Activated T-cell treated with anti-CD3 and anti-CD28 coated beads, Interleukin-2, amount 50 U/mL, for 24 hours (primary cell): ENCODE data around the gene AEN.

ENCODE experiments used
- DNase-seq: peaks from one replicate; pipeline ENCODE4 v3.0.0-alpha.2; 2020
- H3K27ac Mint-ChIP-seq: 2 replicates; pipeline ENCODE4 v1.8.0; 2020; ENCODE audit warnings: mild to moderate bottlenecking, mixed read lengths
- H3K27me3 Mint-ChIP-seq: 2 replicates; pipeline ENCODE4 v1.8.0; 2020; ENCODE audit warnings: mixed read lengths
- H3K36me3 Mint-ChIP-seq: 2 replicates; pipeline ENCODE4 v1.8.0; 2020; ENCODE audit warnings: low read depth, mixed read lengths
- H3K4me1 Mint-ChIP-seq: 2 replicates; pipeline ENCODE4 v1.8.0; 2020; ENCODE audit warnings: low read depth, mixed read lengths
- H3K4me3 Mint-ChIP-seq: 2 replicates; pipeline ENCODE4 v1.8.0; 2020; ENCODE audit warnings: mild to moderate bottlenecking, moderate library complexity, mixed read lengths
- H3K9me3 Mint-ChIP-seq: 2 replicates; pipeline ENCODE4 v1.8.0; 2020; ENCODE audit warnings: mixed read lengths

Gene AEN

GRCh38 chr15:88657326-88658069 is 36.4 kb downstream of the AEN start:
- H3K4me1 Mint-ChIP-seq: peaks cover 78% of the 10 kb centered on the region
- no peaks in the 10 kb centered on the region for H3K9me3 Mint-ChIP-seq
- peaks cover 20% of the 10 kb centered on the region for H3K36me3 Mint-ChIP-seq
- peak overlapping the region; percentile 63 for H3K27ac Mint-ChIP-seq
- no peaks in the 10 kb centered on the region for H3K27me3 Mint-ChIP-seq
- H3K4me3 Mint-ChIP-seq: no peak overlapping the region
- no peak for DNase-seq

- no peaks in the 10 kb centered on the region for H3K9me3 Mint-ChIP-seq
- no peaks in the 10 kb centered on the region for H3K27me3 Mint-ChIP-seq
- H3K4me3 Mint-ChIP-seq: no peak overlapping the region
- H3K36me3 Mint-ChIP-seq: peaks cover 12% of the 10 kb centered on the region
- no peak for DNase-seq
- H3K27ac Mint-ChIP-seq: peak overlapping the region; percentile 63
- peaks cover 75% of the 10 kb centered on the region for H3K4me1 Mint-ChIP-seq
Measured at GRCh38 chr15:88658070-88658965, 37.2 kb downstream of the AEN start.

DNA sequence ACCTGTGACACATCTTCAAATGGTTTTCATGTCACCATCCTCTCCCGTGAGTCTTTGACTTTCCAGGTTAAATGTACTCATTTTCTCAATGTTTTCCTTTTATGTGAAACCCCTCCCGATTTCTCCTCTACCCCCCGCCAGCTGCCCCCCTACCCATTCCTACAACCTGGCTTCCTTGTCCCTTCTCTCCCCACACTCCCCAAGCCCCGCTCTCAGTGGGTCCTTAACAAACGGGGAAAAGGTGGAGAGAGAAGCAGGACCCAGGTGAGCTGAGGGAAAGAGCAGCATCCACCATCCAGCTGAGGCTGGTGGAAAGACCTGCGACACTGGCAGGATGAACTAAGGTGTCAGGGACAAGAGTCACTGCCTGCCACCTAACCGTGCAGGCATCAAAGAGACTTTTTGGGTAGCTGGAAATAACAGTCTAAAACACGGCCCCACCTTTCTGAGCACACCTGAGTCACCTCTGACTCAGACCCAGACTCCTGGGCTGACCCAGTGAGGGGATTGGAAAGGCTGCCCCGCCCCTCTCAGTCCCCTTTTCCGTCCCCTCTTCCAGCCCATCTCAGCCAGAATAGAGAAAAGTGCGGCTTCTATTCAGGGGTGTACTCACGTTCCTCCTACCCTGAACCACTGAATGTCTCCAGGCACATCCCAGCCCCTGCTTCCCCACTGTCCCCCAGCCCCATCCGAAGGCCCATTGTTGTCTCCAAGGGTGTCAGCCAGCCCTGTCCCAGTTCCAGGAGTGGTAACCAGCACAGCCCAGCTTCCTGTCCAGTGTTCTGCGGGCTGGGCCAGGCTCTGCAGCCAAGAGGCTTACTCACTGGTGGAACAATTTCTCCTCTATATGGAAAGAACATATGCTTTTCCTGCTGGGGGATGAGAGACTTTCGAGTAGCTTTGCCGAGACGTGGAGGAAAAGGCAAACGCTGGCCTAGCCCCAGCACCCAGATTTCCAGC is 38.1 kb downstream of the AEN start:
- peaks cover 7% of the 10 kb centered on the region for H3K36me3 Mint-ChIP-seq
- H3K4me3 Mint-ChIP-seq: no peak overlapping the region
- no peaks in the 10 kb centered on the region for H3K27me3 Mint-ChIP-seq
- H3K4me1 Mint-ChIP-seq: peaks cover 80% of the 10 kb centered on the region
- no peak for DNase-seq
- peak overlapping the region; percentile 47 for H3K27ac Mint-ChIP-seq
- H3K9me3 Mint-ChIP-seq: no peaks in the 10 kb centered on the region

GRCh38 chr15:88661041-88661700 is 40.0 kb downstream of the AEN start:
- DNase-seq: no peak
- peaks cover 65% of the 10 kb centered on the region for H3K4me1 Mint-ChIP-seq
- H3K9me3 Mint-ChIP-seq: no peaks in the 10 kb centered on the region
- no peak overlapping the region for H3K27ac Mint-ChIP-seq
- no peaks in the 10 kb centered on the region for H3K36me3 Mint-ChIP-seq
- no peaks in the 10 kb centered on the region for H3K27me3 Mint-ChIP-seq
- no peak overlapping the region for H3K4me3 Mint-ChIP-seq

DNA sequence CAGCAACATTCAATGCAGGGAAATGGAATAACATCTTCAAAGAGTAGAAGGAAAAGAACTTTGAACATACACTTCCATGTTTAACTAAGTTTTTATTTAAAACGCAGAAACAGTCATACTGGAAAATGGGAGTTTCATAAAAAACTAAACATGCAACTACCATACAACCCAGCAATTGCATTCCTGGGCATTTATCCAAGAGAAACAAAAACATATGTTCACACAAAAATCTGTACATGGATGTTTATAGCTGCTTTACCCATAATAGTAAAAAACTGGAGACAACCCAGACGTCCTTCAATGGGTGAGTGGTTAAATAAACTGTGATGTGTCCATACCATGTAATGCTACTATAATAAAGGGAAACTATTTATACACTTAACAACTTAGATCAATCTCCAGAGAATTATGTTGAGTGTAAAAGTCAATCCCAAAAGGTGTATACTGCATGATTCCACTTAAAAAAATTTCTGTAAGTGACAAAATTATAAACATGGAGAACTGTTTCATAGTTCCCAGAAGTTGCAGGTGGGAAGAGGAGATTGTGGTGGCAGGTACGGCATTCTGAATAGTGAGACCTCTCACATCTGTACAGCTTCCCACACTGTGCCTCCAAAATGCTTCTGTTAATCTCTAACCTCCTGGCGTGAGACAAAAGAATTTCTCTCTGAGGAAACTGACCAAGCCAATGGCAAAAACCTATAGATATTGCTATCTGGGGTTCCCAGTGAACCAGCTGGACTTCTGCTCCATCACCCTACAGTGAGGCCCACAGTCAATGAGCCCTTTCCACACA is 40.8 kb downstream of the AEN start:
- no peak overlapping the region for H3K4me3 Mint-ChIP-seq
- no peak overlapping the region for H3K27ac Mint-ChIP-seq
- H3K4me1 Mint-ChIP-seq: peaks cover 61% of the 10 kb centered on the region
- no peak for DNase-seq
- no peaks in the 10 kb centered on the region for H3K36me3 Mint-ChIP-seq
- H3K27me3 Mint-ChIP-seq: no peaks in the 10 kb centered on the region
- H3K9me3 Mint-ChIP-seq: no peaks in the 10 kb centered on the region

- Mint-ChIP-seq H3K27me3 (no peaks in the 10 kb centered on the region), H3K4me1 (peaks cover 49% of the 10 kb centered on the region), H3K4me3 (no peak overlapping the region), H3K9me3 (no peaks in the 10 kb centered on the region), H3K36me3 (no peaks in the 10 kb centered on the region), H3K27ac (no peak overlapping the region)
- no peak for DNase-seq
Measured at GRCh38 chr15:88663141-88663621, 42.0 kb downstream of the AEN start.

DNA sequence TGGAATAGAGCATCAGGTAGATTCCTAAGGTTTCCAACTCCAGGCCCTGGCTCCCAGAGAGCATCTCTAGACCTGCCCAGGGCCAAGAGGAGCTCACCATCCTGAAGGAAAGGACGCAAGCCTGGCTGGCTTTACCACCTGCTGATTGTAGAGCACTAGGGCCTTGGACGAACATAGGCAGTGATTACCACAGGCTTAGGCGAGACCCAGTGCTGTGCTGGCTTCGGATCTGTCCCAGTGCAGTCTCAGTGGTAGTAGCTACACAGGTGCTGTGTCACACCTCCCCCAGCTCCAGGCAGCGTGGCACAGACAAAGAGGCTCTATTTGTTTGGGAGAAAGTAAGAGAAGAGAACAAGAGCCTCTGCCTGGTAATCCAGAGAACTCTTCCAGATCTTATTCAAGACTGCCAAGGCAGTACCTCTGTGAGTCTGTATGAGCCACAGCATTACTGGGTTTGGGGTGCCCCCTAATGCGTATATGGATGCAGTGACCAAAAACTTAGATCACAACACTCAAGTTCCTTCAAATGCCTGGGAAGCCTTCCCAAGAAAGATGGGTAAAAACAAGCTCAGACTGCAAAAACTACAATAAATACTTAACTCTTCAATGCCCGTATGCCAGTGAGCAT is 43.1 kb downstream of the AEN start:
- no peak for DNase-seq
- H3K36me3 Mint-ChIP-seq: no peaks in the 10 kb centered on the region
- peak overlapping the region; percentile 44 for H3K27ac Mint-ChIP-seq
- peaks cover 38% of the 10 kb centered on the region for H3K4me1 Mint-ChIP-seq
- no peaks in the 10 kb centered on the region for H3K27me3 Mint-ChIP-seq
- no peaks in the 10 kb centered on the region for H3K9me3 Mint-ChIP-seq
- H3K4me3 Mint-ChIP-seq: no peak overlapping the region

GRCh38 chr15:88674661-88675060 is 53.5 kb downstream of the AEN start:
- H3K27me3 Mint-ChIP-seq: peaks cover 43% of the 10 kb centered on the region
- H3K36me3 Mint-ChIP-seq: no peaks in the 10 kb centered on the region
- DNase-seq: no peak
- H3K27ac Mint-ChIP-seq: no peak overlapping the region
- no peaks in the 10 kb centered on the region for H3K4me1 Mint-ChIP-seq
- no peak overlapping the region for H3K4me3 Mint-ChIP-seq
- no peaks in the 10 kb centered on the region for H3K9me3 Mint-ChIP-seq

- H3K9me3 Mint-ChIP-seq: no peaks in the 10 kb centered on the region
- no peaks in the 10 kb centered on the region for H3K4me1 Mint-ChIP-seq
- H3K27me3 Mint-ChIP-seq: peaks cover 16% of the 10 kb centered on the region
- no peak overlapping the region for H3K27ac Mint-ChIP-seq
- no peak overlapping the region for H3K4me3 Mint-ChIP-seq
- DNase-seq: no peak
- H3K36me3 Mint-ChIP-seq: no peaks in the 10 kb centered on the region
Measured at GRCh38 chr15:88678755-88679154, 57.6 kb downstream of the AEN start.

GRCh38 chr15:88680241-88681001 is 59.3 kb downstream of the AEN start:
- H3K9me3 Mint-ChIP-seq: no peaks in the 10 kb centered on the region
- H3K4me3 Mint-ChIP-seq: no peak overlapping the region
- H3K27ac Mint-ChIP-seq: no peak overlapping the region
- no peak for DNase-seq
- no peaks in the 10 kb centered on the region for H3K36me3 Mint-ChIP-seq
- H3K27me3 Mint-ChIP-seq: peaks cover 8% of the 10 kb centered on the region
- H3K4me1 Mint-ChIP-seq: no peaks in the 10 kb centered on the region

GRCh38 chr15:88681610-88682221 is 60.6 kb downstream of the AEN start:
- no peak for DNase-seq
- Mint-ChIP-seq H3K27ac (no peak overlapping the region), H3K9me3 (no peaks in the 10 kb centered on the region), H3K27me3 (peaks cover 3% of the 10 kb centered on the region), H3K4me1 (no peaks in the 10 kb centered on the region), H3K36me3 (no peaks in the 10 kb centered on the region), H3K4me3 (no peak overlapping the region)
